Nucleus accumbens (tissue), 56 donors: Measurements from ENCODE around the gene UNC13B.
A peak's percentile ranks its signal among the peaks of the same experiment; 100 is the strongest.

Experiments used
- DNase-seq, 56 donors: peaks; one replicate each; lab custom pipeline; 2025; lab: John Stamatoyannopoulos, UW

Gene UNC13B

DNA sequence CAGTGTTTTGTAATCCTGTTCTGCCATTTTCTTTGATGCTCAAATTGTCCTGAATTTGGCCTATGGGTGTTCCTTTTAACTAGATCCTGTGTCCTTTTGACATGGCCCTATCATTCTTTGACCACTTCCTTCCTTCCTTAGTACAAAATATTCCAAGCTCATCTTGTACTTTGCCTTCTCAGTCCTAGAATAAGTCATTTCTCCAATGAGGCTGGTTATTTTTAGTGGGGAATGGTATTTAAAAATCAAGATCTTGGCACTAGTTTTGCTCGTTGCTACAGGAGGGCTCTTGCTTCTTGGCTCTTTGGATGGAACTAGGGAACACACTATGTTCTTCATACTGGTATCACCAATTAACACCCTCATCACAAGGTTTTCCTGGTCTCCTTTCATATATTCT, 108.1 kb downstream of the UNC13B start:
- DNase-seq: no peak

DNA sequence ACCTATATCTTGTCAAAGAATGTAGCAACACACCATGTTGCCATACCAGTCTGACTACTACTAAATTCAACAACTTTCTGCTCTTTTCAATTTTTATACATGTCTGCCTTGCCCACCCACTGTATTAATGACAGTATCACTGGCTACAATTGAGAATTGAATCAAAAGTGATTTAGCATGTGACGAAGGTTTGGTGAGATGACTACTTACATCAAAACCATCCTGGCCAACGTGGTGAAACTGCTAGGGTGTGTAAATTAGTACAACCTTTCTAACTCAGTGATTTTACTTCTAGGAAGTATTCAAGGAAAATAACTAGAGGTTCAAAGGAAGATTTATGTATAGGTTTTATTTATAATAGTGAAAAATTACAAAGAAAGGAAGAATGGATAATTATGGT, 109.8 kb downstream of the UNC13B start:
- no peak for DNase-seq

DNA sequence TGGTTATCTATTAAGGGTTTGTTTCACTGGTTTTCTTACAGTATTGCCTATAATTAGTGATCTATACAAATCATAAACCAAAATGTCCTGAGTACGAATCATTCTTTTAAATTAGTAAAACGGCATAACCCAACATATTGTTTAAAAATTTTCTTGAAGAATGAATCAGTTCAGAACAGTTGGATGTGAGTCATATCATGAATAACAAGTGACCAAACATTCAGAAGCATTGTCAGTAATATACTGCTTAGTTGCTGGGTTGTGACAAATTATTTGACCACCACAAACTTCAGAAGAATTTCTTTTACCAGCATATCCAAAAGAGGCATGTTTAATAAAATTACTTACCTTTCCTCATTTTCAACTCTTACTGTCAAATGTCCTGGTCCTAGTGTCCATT, 111.2 kb downstream of the UNC13B start:
- DNase-seq: no peak

DNA sequence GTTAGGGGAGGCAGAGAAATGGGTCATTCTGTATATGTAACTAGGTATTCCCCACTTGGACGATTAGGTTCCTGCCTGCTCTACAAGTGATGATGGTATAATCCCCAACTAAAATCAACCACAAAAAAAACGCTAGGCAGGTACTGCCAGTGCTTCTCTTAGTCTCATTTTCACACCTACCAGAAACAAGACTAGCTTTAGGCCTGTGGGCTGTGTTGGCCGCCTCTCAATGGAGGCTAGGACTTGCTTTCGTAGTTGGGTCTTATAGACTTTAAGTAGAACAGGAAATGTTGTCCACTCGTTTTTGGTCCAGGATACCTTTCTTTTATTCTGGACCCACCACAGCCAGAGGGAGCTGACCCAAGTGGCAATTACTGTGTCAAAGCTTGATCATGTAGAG, 111.8 kb downstream of the UNC13B start:
- DNase-seq: no peak

DNA sequence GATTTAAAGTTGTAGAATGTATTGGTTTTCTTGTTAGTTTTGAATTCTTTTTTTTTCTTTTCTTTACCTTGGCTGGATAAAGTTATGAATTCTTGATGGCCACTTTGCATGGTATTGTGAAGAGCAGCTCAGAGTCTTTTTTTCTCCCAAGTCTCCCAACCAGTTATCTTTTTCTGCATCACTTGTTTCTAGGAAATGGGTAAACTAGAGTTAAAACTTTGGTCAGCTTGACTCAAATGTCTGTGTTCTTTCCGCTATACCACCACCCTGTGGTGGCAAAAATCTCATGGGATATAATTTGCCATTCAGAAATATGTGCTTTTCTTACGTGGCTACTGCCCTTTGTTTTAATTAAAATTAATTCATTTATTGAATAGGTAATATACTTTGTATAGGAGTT, 113.2 kb downstream of the UNC13B start:
- DNase-seq: no peak

DNA sequence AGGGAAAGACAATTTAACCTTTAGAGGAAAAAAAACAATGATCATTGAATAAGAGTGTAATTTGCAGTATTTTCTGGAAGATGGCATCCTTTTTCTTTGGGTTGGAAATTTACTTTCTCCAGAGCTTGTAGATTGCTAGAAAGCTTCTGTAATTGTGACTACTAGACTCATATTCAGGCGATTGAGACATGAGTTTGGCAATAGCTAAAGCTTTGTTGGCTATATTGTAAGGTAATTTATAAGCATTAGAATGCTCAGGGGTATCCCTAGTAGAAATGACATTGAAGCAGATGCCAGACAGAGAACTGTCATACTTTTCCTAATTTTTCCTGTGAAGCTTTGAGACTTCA, 115.3 kb downstream of the UNC13B start:
- no peak for DNase-seq

DNA sequence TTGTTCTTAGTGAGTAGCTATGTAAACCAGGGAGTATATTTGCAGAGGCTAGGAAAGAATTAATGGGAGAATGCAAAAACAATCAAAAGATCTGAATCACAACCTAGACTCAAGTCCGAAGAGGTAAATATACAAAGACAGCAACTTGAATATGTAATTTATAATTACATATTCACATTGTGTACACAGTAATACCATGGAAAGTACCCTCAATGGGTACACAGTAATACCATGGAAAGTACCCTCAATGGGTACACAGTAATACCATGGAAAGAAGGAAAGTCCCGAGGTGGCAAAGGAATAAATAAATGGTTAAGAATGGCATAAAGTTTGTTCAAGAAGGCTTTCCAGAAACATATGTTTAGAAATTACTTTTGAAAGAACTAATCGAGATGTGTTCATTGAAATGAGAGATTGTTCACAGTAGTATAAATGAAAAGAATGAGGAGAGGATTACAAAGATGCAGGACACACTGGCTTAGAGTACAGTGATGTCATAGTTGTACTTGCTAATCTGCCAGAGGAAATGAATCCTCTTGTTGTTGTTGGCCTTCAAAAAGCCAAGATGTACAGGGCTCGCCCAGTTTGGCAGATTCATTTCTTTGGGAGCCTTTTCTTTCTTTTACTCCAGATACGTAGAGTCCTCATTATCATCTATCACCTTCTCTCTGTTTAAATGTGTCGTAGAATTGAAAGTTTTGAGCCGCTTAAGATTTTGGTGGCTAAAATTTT, 116.0 kb downstream of the UNC13B start:
- DNase-seq: peak in 2 of 56 donors; percentile 2 to 6

DNA sequence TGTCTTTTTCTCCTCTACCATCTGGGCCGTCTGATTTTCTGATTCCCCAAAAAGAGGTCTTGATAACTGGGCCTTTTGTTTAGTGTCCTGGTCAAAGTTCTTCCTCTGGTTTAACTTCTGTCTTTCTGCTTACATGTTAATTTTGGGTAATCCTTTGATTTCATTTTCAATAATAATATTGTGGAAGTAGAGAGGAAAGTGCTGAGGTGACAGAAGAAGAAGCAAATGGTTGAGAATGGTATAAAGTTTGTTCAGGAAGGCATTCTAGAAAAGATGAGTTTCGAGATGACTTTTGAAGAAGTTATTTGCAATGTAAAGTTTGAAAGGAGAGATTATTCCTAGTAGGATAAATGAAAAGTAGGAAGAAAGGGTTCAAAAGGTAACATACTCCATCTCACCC, 118.1 kb downstream of the UNC13B start:
- no peak for DNase-seq

DNA sequence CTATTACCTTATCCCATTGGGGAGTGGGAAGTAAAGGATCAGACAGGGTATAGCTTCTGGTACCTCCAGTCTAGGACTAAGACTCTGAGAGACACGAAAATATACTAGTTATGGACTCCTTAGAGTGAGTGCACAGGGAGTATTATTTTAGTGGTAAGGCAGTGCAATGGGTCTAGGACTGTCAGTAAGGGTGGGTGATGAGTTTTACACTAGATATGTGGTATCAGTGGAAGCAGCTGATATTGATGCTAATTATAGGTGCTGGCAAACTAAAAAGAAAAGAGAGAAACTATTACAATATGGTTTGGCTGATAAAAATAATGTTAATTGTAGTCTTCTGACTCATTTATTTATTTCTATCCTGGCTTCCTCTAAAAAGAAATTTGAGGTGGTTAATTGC, 118.6 kb downstream of the UNC13B start:
- DNase-seq: no peak

DNA sequence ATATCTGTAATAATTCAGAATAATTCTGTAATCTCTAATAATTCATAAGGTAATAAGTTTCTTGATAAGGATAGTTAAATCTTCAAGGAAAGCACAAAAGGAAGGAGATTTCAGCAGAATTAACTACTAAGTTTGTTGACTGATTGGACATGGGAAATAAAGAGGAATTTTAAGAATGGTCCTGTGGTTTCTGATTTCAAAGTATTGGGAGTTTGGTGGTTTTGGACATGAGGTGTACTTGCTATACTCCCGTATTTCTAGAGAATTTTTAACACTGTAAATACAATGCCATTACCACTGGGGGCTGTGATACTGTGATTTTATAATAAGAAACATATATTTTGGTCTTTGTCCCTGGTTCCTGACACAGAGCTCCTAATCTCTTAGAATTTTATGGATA, 123.9 kb downstream of the UNC13B start:
- DNase-seq: no peak

DNA sequence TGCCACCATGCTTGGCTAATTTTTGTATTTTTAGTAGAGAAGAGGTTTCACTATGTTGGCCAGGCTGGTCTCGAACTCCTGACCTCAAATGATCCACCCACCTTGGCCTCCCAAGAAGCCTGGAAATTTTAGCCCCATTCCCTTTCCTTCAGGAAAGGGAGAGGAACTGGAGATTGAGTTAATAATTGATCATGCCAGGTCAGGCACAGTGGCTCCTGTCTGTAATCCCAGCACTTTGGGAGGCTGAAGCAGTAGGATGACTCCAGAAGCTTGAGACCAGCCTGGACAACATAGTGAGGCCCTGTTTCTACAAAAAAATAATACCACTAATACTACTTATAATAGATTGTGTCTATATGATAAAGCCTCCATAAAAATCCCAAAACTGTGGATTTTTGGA, 124.6 kb downstream of the UNC13B start:
- no peak for DNase-seq

DNA sequence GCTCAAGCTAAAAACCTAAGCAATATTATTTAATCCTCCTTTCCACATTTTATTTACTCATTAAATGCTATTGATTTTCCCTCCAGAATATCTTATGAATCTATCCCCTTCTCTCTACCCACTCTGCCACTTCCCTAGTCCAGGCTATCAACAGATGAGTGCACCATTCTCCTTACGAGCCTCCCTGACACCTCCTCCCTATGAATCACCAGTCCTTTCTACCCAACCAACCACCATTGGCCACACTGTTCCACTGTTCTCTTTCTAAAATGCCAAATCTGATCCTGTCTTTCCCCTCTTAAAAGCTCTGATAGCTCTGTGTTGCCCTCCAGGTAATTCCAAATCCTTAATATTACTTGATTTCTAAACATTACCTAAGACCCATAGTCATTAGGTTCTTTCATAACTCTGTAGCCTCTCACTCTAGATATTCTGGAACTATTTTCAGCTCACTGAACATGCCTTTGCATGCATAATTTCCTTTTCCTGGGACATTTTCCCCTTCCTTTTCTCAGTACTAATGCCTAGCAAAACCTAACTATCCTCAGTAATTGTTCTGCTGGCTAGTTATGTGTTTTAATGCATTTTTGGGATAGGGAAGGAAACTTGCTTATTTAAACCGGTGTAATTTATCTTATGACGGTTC, 126.3 kb downstream of the UNC13B start:
- DNase-seq: no peak

DNA sequence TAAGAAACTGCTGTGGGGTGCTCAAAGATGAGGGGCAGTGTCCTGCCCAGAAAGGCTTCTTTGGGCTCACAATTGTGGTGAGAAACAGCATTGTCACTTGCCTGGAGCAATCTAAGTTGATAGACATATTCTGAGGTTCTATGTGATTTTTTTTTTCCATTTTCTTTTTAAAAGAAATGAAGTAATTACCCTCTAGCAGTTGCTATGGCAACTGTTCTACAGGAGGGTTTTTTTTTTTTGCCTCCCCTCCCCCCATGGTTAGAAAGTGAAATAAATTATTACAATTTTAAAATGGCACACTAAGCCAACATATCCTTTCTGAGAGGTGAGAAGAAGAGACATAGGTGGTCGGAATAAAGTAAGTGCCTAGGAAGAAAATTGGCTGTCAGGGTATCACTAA, 127.0 kb downstream of the UNC13B start:
- DNase-seq: no peak

DNA sequence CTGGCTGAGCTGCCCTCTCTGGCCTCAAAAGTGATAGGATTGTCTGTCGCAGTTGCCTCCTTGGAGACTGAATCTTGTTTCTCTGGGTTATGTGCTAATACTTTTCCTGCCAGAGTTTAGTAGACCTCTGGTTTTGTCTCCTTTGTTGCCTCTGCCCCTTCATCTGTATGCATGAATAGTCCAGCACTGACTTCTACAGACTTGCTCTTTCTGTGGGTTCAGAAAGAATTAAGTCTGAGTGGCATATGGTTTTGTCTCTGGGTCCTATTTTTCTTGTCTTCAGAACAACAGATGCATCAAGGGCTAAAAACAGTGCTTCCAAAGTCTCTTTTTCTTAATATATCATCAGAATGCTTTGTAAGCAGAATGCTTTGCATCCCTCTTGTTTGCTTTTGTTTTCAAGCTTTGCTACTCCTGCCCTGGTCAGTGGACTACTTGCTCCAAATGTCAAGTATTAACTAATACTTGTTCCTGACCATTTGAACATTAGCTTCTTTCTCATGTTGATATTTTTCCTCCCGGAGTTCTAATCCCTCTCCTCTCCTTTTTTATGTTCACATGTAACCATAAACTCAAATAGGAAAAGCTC, 131.7 kb downstream of the UNC13B start:
- no peak for DNase-seq

DNA sequence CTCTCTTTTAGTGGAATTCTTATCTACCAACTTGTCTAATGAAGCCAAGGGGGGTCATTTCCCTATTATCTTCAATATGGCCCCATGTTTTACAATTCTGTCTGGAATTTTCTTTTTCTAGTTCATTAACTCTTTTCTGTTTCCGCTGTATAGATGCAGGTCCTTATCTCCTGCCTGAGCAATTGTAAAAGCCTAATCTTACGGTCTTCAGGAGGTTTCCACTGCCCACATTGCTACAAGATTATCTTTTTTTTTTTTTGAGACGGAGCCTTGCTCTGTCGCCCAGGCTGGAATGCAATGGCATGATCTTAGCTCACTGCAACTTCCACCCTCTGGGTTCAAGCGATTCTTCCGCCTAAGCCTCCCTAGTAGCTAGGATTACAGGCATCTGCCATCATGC, 132.3 kb downstream of the UNC13B start:
- no peak for DNase-seq

DNA sequence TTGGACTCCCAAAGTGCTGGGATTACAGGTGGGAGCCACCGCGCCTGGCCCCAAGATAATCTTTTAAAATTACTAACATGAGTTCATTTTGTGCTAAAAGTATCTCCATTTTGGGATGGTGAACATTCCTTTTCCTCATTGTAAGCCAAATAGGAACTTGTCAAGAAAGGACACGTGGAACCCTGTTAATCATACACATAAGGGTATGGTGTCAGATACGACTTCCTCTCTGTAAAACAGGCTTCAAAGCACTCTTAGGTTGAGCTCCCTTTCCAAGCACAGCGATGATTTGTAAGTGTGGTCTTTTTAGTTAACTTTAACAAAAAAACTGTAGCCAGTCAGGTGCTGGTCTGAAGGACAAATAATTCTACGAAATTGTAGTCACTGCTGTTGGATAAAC, 132.7 kb downstream of the UNC13B start:
- no peak for DNase-seq

DNA sequence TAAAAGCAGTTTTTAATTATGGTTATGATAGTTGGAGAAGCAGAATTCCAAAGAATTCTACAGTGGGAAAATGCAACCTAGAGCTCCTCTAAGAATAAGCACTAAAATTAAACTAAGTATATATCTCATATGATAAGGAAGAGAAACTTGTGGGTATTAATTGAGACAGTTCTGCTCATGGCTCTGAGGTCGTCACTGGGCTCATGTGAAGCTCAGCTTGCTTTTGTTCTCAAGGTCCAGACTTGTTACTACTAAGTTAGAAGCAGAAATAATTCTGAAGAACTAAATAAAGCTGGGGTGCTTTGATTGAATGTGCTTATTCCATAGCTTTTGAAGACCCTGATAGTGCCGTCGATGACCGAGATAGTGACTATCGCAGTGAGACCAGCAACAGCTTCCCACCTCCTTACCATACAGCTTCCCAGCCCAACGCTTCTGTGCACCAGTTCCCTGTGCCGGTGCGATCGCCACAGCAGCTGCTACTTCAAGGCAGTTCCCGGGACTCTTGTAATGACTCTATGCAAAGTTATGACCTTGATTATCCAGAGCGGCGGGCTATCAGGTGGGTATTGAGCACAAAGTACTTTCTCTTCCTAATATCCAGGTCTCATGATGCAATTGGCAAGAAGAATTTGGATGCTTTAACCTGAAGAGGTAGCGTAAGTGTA, 133.7 kb downstream of the UNC13B start:
- DNase-seq: no peak

DNA sequence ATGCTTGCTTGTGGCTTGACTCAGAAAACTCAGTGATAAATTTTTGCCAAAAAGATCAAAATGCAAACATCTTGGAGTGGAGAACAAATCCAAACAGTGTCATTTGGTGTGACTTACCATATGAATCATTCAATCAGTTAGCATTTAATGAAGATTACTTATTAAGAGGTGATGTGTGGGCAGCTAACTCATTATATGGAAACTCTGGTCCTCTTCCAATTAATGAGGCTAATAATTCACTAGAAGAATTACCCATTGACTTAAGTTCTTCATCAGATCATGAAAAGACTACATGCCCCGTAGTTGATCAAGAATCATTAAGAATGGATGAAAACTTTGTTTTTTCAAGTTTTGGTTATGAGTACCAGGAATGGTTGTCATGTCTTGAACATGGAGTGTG, 141.8 kb downstream of the UNC13B start:
- no peak for DNase-seq

DNA sequence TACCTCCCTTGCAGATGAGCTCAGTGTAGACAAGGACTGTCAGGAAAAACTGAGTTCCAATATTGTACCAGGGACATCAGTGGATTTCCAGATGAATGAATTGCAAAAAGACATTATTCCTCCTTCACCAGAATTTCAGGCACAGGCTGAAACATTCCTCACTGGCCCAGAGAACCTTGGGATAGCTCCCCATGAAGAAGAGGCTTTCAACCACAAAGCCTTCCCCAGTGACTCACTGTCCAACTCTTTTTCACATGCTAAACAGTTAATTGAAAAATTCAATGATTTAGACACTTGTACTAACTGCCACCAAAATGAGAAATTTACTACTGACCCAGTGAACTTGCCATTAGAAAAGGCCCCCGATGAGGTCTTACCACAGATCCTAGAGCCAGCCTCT, 144.5 kb downstream of the UNC13B start:
- DNase-seq: no peak

DNA sequence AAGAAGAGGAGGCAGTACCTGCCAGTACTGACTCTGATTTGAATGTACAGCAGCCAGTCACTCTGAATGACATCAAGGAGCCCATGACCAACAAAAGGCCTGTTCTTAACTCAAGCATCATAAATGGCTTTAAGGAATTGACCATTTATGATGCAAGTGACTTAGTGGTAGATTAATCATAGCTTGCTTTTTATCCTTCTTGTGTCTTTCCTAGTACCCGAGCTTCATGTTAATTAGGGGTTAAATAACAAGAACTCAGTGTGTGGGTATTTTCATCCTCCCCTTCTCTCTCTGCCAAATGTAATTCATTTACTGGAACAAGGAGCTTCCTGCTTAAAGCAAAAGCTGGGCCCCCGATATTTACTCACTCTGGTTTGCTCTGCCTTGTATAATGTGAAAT, 146.5 kb downstream of the UNC13B start:
- no peak for DNase-seq

DNA sequence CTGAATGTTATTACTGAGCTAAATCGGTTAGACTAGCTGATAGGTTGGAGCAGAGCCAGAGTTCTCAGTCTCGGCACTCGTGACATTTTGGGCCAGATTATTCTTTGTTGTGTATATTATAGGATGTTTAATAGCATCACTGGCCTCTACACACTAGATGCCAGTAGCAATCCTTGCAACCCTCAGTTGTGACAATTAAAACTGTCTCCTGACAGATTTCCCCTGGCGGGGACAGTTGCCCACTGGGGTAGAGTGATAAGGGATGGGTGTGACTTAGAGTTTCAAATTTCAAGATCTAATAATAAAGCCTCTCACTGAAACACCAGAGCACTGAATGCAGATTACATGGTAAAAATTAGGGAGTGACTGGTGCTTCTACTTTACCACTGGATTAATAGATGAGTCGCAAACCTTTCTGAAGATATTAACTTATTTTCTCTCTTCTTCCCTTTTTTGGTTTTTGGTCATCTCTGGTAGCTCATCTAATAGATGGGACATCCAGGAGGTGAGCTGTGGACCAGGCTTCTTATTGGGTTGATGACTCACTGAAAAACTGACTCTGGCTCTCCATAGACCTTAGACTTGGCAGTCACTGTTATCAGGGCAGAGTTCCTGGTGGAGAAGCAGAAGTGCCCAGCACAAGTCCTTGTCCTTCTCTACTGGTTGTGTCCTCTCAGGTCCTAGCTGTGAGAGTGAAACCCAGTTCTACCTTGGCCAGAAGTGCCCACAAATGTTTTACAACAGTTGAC, 150.3 kb downstream of the UNC13B start:
- DNase-seq: no peak
